GM12878 (cell line): ENCODE measurements around the gene LRP1. TPM values are rescaled to one million over a fixed set of nuclear protein-coding genes. Genes with fewer than 3 reads are reported as not detected.

Source experiments
- ATAC-seq: fragments of 200-7000 bp; cut with Tn5 transposase; 3 replicates; pipeline ENCODE4 v1.9.1; 2020; ENCODE audit warnings: mild to moderate bottlenecking, moderate library complexity
- BruUV-seq: library from RNA; stranded (reverse); fragments of 400-500 nt; replicated peaks from 2 replicates; lab custom pipeline; 2021; lab: Mats Ljungman, UMichigan
- CTCF ChIA-PET: fragments of 300-600 bp; sonication (Branson Sonifier 250); formaldehyde crosslinking; extraction: SDS; loops from one replicate; lab custom pipeline; 2021; ENCODE audit warnings: inconsistent platforms; lab: Yijun Ruan, JAX
- POLR2A ChIA-PET: fragments of 350-600 bp; formaldehyde crosslinking; extraction: SDS; loops from one replicate; lab custom pipeline; 2021; ENCODE audit warnings: inconsistent platforms; lab: Charles Lee
- RAD21 ChIA-PET: fragments of 300-600 bp; sonication (Branson Sonifier 250); formaldehyde crosslinking; loops from one replicate; lab custom pipeline; 2023; ENCODE audit warnings: antibody characterized with exemption; ENCODE audit not compliant: unreplicated experiment; lab: Charles Lee
- SMC1A ChIA-PET: fragments of 300-600 bp; sonication (Branson Sonifier 250); formaldehyde crosslinking; loops from one replicate; lab custom pipeline; 2023; ENCODE audit not compliant: unreplicated experiment, uncharacterized antibody; lab: Charles Lee
- DNase-seq: peaks from one replicate; pipeline ENCODE4 v3.0.0-alpha.2; 2011; ENCODE audit warnings: low read depth, low spot score
- FAIRE-seq: peaks from 3 replicates; lab custom pipeline; 2011; peaks lifted over from hg19 to GRCh38; lab: Jason Lieb, UNC
- H2AFZ ChIP-seq: 2 replicates; pipeline ENCODE4 v1.6.0; 2011; ENCODE audit warnings: low read depth, low read length, control low read depth; ENCODE audit not compliant: control insufficient read depth
- H3K27ac ChIP-seq: 2 replicates; pipeline ENCODE4 v1.5.1; 2011; ENCODE audit warnings: control low read depth; ENCODE audit not compliant: control insufficient read depth, insufficient read depth
- H3K27me3 ChIP-seq, 2 experiments: replicated peaks in 1 of 2; 2 replicates each; pipeline versions ENCODE4 v1.6.0 to v1.6.1; 2011; ENCODE audit warnings: low read length in 1 of 2; ENCODE audit not compliant: control insufficient read depth in 2 of 2, insufficient read depth in 2 of 2
- H3K36me3 ChIP-seq, 2 experiments: 2 replicates each; pipeline ENCODE4 v1.5.1; 2011; ENCODE audit warnings: low read length in 1 of 2; ENCODE audit not compliant: control insufficient read depth in 2 of 2, insufficient read depth in 2 of 2
- H3K4me1 ChIP-seq: 2 replicates; pipeline ENCODE4 v1.6.1; 2011; ENCODE audit warnings: mild to moderate bottlenecking, low read length, moderate library complexity, mixed read lengths; ENCODE audit not compliant: control insufficient read depth, insufficient read depth
- H3K4me2 ChIP-seq: 2 replicates; pipeline ENCODE4 v1.6.0; 2011; ENCODE audit warnings: control low read depth; ENCODE audit not compliant: control insufficient read depth, insufficient read depth
- H3K4me3 ChIP-seq: fragments of 200-600 bp; sonication (generic); 2 replicates; pipeline ENCODE4 v1.5.1; 2016
- H3K79me2 ChIP-seq: 2 replicates; pipeline ENCODE4 v1.6.0; 2011; ENCODE audit warnings: low read length; ENCODE audit not compliant: control insufficient read depth, insufficient read depth
- H3K9ac ChIP-seq: 2 replicates; pipeline ENCODE4 v1.8.0; 2011; ENCODE audit warnings: low read length, control low read depth, mixed read lengths; ENCODE audit not compliant: control insufficient read depth, insufficient read depth
- H3K9me3 ChIP-seq: replicated peaks from 3 replicates; pipeline ENCODE4 v1.5.1; 2011; ENCODE audit warnings: mild to moderate bottlenecking, low read length; ENCODE audit not compliant: control insufficient read depth, insufficient read depth
- H4K20me1 ChIP-seq: 2 replicates; pipeline ENCODE4 v1.6.0; 2011; ENCODE audit not compliant: control insufficient read depth, insufficient read depth
- BCL11A ChIP-seq: IDR thresholded peaks from 2 replicates; pipeline ENCODE4 v1.6.1; 2011; ENCODE audit warnings: low read depth, low read length
- BHLHE40 ChIP-seq, 2 experiments: fragments of 450-650 bp in 1 of 2; IDR thresholded peaks; 2 replicates each; pipeline ENCODE4 v1.6.1; 2011 to 2017; ENCODE audit warnings: low read depth in 2 of 2, borderline replicate concordance in 1 of 2, improper control_type of control experiment in 1 of 2, low read length in 1 of 2, mild to moderate bottlenecking in 1 of 2
- CEBPZ ChIP-seq: fragments of 150-350 bp; IDR thresholded peaks from 2 replicates; pipeline ENCODE4 v1.6.1; 2016; ENCODE audit warnings: low read depth, low read length
- EZH2 ChIP-seq: IDR thresholded peaks from 2 replicates; pipeline ENCODE4 v1.6.1; 2012; ENCODE audit warnings: low read depth, mild to moderate bottlenecking, control low read depth, inconsistent platforms, low read length, borderline replicate concordance; ENCODE audit not compliant: control insufficient read depth
- IKZF2 ChIP-seq, 2 experiments: fragments of 450-650 bp; IDR thresholded peaks; 2 replicates each; pipeline ENCODE4 v1.6.1; 2017; ENCODE audit warnings: mild to moderate bottlenecking in 2 of 2, moderate library complexity in 2 of 2
- PKNOX1 ChIP-seq: fragments of 450-650 bp; IDR thresholded peaks from 2 replicates; pipeline ENCODE4 v1.6.1; 2016; ENCODE audit warnings: mild to moderate bottlenecking
- RAD21 ChIP-seq: IDR thresholded peaks from 2 replicates; pipeline ENCODE4 v1.6.1; 2011; ENCODE audit warnings: mild to moderate bottlenecking, low read depth, low read length, moderate library complexity; ENCODE audit not compliant: insufficient read depth
- SMAD1 ChIP-seq: fragments of 450-650 bp; IDR thresholded peaks from 2 replicates; pipeline ENCODE4 v1.6.1; 2018; ENCODE audit warnings: mild to moderate bottlenecking, low read depth; ENCODE audit not compliant: partially characterized antibody
- SREBF1 ChIP-seq: IDR thresholded peaks from 2 replicates; pipeline ENCODE4 v1.6.1; 2012; ENCODE audit warnings: mild to moderate bottlenecking, low read length
- SUZ12 ChIP-seq: fragments of 200-600 bp; sonication (generic); IDR thresholded peaks from one replicate; pipeline ENCODE4 v1.6.1; 2018; ENCODE audit warnings: antibody characterized with exemption, mild to moderate bottlenecking; ENCODE audit not compliant: unreplicated experiment
- USF1 ChIP-seq: IDR thresholded peaks from 2 replicates; pipeline ENCODE4 v1.6.1; 2011; ENCODE audit warnings: borderline replicate concordance, low read depth, mild to moderate bottlenecking, moderate library complexity, mixed read lengths, low read length; ENCODE audit not compliant: insufficient read depth; ENCODE audit errors: extremely low read length
- WGBS: methylation state at CpG from one replicate; pipeline ENCODE4 v1.1.6; 2016; ENCODE audit warnings: low lambda C conversion rate; ENCODE audit not compliant: insufficient replicate concordance, insufficient coverage; ENCODE audit errors: missing lambda C conversion rate; 5-methylcytosine and 5-hydroxymethylcytosine counted together
- in situ Hi-C: fragments of 300-500 bp; cut with MboI; formaldehyde crosslinking; loops from 9 replicates; pipeline ENCODE4 v1.14.3; 2018; ENCODE audit warnings: mixed read lengths
- intact Hi-C: fragments of 100-400 bp; cut with micrococcal nuclease; formaldehyde crosslinking; loops from one replicate; pipeline ENCODE4 v1.14.2; 2022; ENCODE audit not compliant: unreplicated experiment
- polyA plus RNA-seq, 11 experiments: library from polyadenylated mRNA; depleted of rRNA in 4 of 11; unstranded in 6 of 11; stranded (reverse) in 5 of 11; fragments of >200 nt; fragmentation: Nextera tagmentation in 4 of 11; fragmentation: Illumina TruSeq in 1 of 11; extraction: Ambion mirVana in 4 of 11; extraction: Trizol in 1 of 11; gene quantifications; 1 replicate in 1 of 11; 2 replicates in 10 of 11; pipeline versions ENCODE4 v1.2.1 to v1.2.3, GENCODE V29; 2011 to 2016; ENCODE audit warnings: inconsistent platforms in 2 of 11, missing spikeins in 2 of 11, low read depth in 1 of 11
- total RNA-seq, 4 experiments: library from RNA; depleted of rRNA in 3 of 4; stranded (reverse); fragments of >200 nt in 3 of 4; fragmentation: Illumina TruSeq in 1 of 4; extraction: Trizol in 1 of 4; gene quantifications; 2 replicates each; pipeline versions ENCODE4 v1.2.1 to v1.2.3, GENCODE V29; 2013 to 2021

Gene LRP1
- total and polyA plus RNA-seq, 10 of the 15 experiments (the other 5 are each of a cell fraction or from before 2014, with no cell fraction given) = under 0.01 to 1.1 (median 0.20) TPM; not detected in 2

GRCh38 chr12:57126561-57126960 is 1.7 kb upstream of the LRP1 start:
- no peak overlapping the region for H3K9ac ChIP-seq
- RAD21 ChIA-PET = interaction anchor here (0.6 to 1.4 kb wide), 3 partner anchors 56 to 103 kb away, joined by 3 to 4 read pairs (median 4); partner anchors contain the start of gene SHMT2
- no peaks in the 10 kb centered on the region for H3K79me2 ChIP-seq
- FAIRE-seq = no peak
- no peak overlapping the region for H2AFZ ChIP-seq
- WGBS = 53% methylated on average over 7 of the region's 7 CpGs
- no peaks in the 10 kb centered on the region for H4K20me1 ChIP-seq
- POLR2A ChIA-PET = no interaction called here
- no peak for ATAC-seq
- H3K27me3 ChIP-seq = peaks cover 2 to 5% of the 10 kb centered on the region in 2 experiments
- BruUV-seq = no TSS peak
- H3K4me3 ChIP-seq = no peak overlapping the region
- no peak for DNase-seq
- no peaks in the 10 kb centered on the region for H3K36me3 ChIP-seq
- intact Hi-C loops (no loop called here), in situ Hi-C loops (no loop called here)
- TF ChIP-seq SUZ12 (no peak), IKZF2 (IDR thresholded peaks at IDR 0.05) (no peak), RAD21 (no peak), SREBF1 (no peak), PKNOX1 (no peak), BCL11A (no peak), CEBPZ (no peak), USF1 (no peak), EZH2 (no peak), BHLHE40 (IDR thresholded peaks at IDR 0.05; ENCODE audit: borderline replicate concordance in 1 of 2, low read depth in 2 of 2, low read length in 1 of 2) (no peak), SMAD1 (no peak)
- CTCF ChIA-PET = interaction anchor here (1.1 to 9.3 kb wide), 8 partner anchors 10 to 116 kb away, joined by 3 to 159 read pairs (median 6); partner anchors contain the start of gene STAT6
- H3K4me2 ChIP-seq = no peak overlapping the region
- SMC1A ChIA-PET = interaction anchor here (0.7 to 5.2 kb wide), 5 partner anchors 15 to 58 kb away, joined by 3 to 36 read pairs (median 3); partner anchors contain the start of gene STAT6
- peaks cover 9% of the 10 kb centered on the region; the same call in 1 of the 2 replicates for H3K4me1 ChIP-seq
- H3K27ac ChIP-seq = no peak overlapping the region
- peaks cover 7% of the 10 kb centered on the region for H3K9me3 ChIP-seq
